ENCODE data around the gene TCF25.

TCF25 gene

GRCh38 chr16:89949121-89949742 lies 75.8 kb downstream of the TCF25 start:
- DNase-seq (ENCODE audit: low read depth) = no peak

GRCh38 chr16:89949756-89950155 lies 76.4 kb downstream of the TCF25 start:
- DNase-seq (ENCODE audit: low read depth) = no peak

- no peak for DNase-seq (ENCODE audit: low read depth)
Measured at GRCh38 chr16:89951509-89951908, 78.1 kb downstream of the TCF25 start.

GRCh38 chr16:89952049-89952448 lies 78.7 kb downstream of the TCF25 start:
- DNase-seq (ENCODE audit: low read depth) = no peak

GRCh38 chr16:89952551-89952950 lies 79.2 kb downstream of the TCF25 start:
- no peak for DNase-seq (ENCODE audit: low read depth)

GRCh38 chr16:89953671-89954406 lies 80.4 kb downstream of the TCF25 start:
- no peak for DNase-seq (ENCODE audit: low read depth)

- no peak for DNase-seq (ENCODE audit: low read depth)
Measured at GRCh38 chr16:89954462-89954861, 81.1 kb downstream of the TCF25 start.

- no peak for DNase-seq (ENCODE audit: low read depth)
Measured at GRCh38 chr16:89955001-89955685, 81.8 kb downstream of the TCF25 start.

GRCh38 chr16:89956505-89957215 lies 83.3 kb downstream of the TCF25 start:
- DNase-seq (ENCODE audit: low read depth) = no peak

GRCh38 chr16:89957216-89957785 lies 83.9 kb downstream of the TCF25 start:
- no peak for DNase-seq (ENCODE audit: low read depth)

GRCh38 chr16:89958068-89958467 lies 84.7 kb downstream of the TCF25 start:
- DNase-seq (ENCODE audit: low read depth) = no peak

- no peak for DNase-seq (ENCODE audit: low read depth)
Measured at GRCh38 chr16:89958596-89958995, 85.2 kb downstream of the TCF25 start.

GRCh38 chr16:89960966-89961365 lies 87.6 kb downstream of the TCF25 start:
- DNase-seq (ENCODE audit: low read depth) = no peak

Measured in activated T-cell treated with anti-CD3 and anti-CD28 coated beads for 1 hour (primary cell).